HG02870 (cell line): ENCODE measurements around the gene BHLHA15.

Experiments used
- ATAC-seq: cut with Tn5 transposase; IDR thresholded peaks from one replicate; pipeline ENCODE4 v1.9.1; 2021; ENCODE audit warnings: mild to moderate bottlenecking, moderate library complexity; ENCODE audit not compliant: unreplicated experiment

Gene BHLHA15

GRCh38 chr7:98186452-98187137, 24.6 kb upstream of the BHLHA15 start:
- ATAC-seq = no peak

- no peak for ATAC-seq
These were observed 24.1 kb upstream of the BHLHA15 start for GRCh38 chr7:98187138-98187502.

- ATAC-seq = no peak
These were observed 21.7 kb upstream of the BHLHA15 start for GRCh38 chr7:98189559-98189958.

- ATAC-seq = no peak
These were observed 19.4 kb upstream of the BHLHA15 start for GRCh38 chr7:98191668-98192431.

GRCh38 chr7:98192781-98193457, 18.3 kb upstream of the BHLHA15 start:
- no peak for ATAC-seq

GRCh38 chr7:98193474-98194180, 17.6 kb upstream of the BHLHA15 start:
- ATAC-seq = no peak

GRCh38 chr7:98194186-98194585, 17.1 kb upstream of the BHLHA15 start:
- no peak for ATAC-seq

GRCh38 chr7:98194672-98195457, 16.4 kb upstream of the BHLHA15 start:
- ATAC-seq = no peak

GRCh38 chr7:98196706-98197605, 14.3 kb upstream of the BHLHA15 start:
- ATAC-seq = no peak

- no peak for ATAC-seq
These were observed 12.1 kb upstream of the BHLHA15 start for GRCh38 chr7:98199131-98199530.

- peak; percentile 37 for ATAC-seq
These were observed 10.9 kb upstream of the BHLHA15 start for GRCh38 chr7:98200364-98200763.

- ATAC-seq = peak; percentile 82
These were observed 8.7 kb upstream of the BHLHA15 start for GRCh38 chr7:98202367-98203195.

GRCh38 chr7:98203261-98203963, 7.8 kb upstream of the BHLHA15 start:
- ATAC-seq = peak; percentile 39

- no peak for ATAC-seq
These were observed 7.2 kb upstream of the BHLHA15 start for GRCh38 chr7:98203964-98204605.

GRCh38 chr7:98204670-98205069, 6.6 kb upstream of the BHLHA15 start:
- no peak for ATAC-seq

- no peak for ATAC-seq
These were observed 5.9 kb upstream of the BHLHA15 start for GRCh38 chr7:98205162-98205845.
